Adrenal gland (tissue), 12 donors: ENCODE data around the gene CD34. TPM values are rescaled to one million over a fixed set of nuclear protein-coding genes. Genes with fewer than 3 reads are reported as not detected.

ENCODE experiments used
- DNase-seq, 7 donors: peaks; one replicate each; pipeline ENCODE4 v3.0.0-alpha.2; 2019 to 2020
- H3K27ac ChIP-seq, 5 donors: fragments of 200-600 bp; sonication (generic) in 4 of 5; 1 replicate in 3 of 5; 2 replicates in 2 of 5; pipeline versions ENCODE4 v1.5.1 to v1.8.0; 2016 to 2020; ENCODE audit warnings: mild to moderate bottlenecking in 1 of 5
- H3K27me3 ChIP-seq: fragments of 200-600 bp; 2 replicates; pipeline ENCODE4 v1.8.0; 2021
- H3K36me3 ChIP-seq, 2 donors: fragments of 200-600 bp; replicated peaks in 1 of 2; 1 replicate in 1 of 2; 2 replicates in 1 of 2; pipeline versions ENCODE4 v1.5.1 to v1.8.0; 2018 to 2022
- H3K4me1 ChIP-seq, 2 donors: fragments of 200-600 bp; replicated peaks in 1 of 2; 1 replicate in 1 of 2; 2 replicates in 1 of 2; pipeline versions ENCODE4 v1.5.1 to v1.8.0; 2018 to 2021
- H3K4me3 ChIP-seq, 4 donors: fragments of 200-600 bp; sonication (generic) in 3 of 4; one replicate each; pipeline ENCODE4 v1.5.1; 2016 to 2018
- H3K9me3 ChIP-seq, 3 donors: fragments of 200-600 bp; sonication (generic) in 1 of 3; replicated peaks in 1 of 3; 1 replicate in 2 of 3; 2 replicates in 1 of 3; pipeline versions ENCODE4 v1.5.1 to v1.8.0; 2016 to 2021
- POLR2A ChIP-seq, 2 donors: fragments of 450-650 bp; IDR thresholded peaks; one replicate each; pipeline ENCODE4 v1.6.1; 2017; ENCODE audit warnings: antibody characterized with exemption in 2 of 2, mild to moderate bottlenecking in 2 of 2, moderate library complexity in 1 of 2
- WGBS, 4 donors: extraction: QIAGEN DNeasy Blood & Tissue Kit in 2 of 4; methylation state at CpG; one replicate each; pipeline versions ENCODE4 v1.1.5 to v1.1.7; 2013 to 2017; 5-methylcytosine and 5-hydroxymethylcytosine counted together
- intact Hi-C, 2 donors: fragments of 100-400 bp; cut with DNase I; formaldehyde crosslinking; loops; one replicate each; pipeline versions ENCODE4 v1.14.1 to v1.15.0; 2022 to 2023
- polyA plus RNA-seq, 3 donors: library from polyadenylated mRNA; stranded (reverse); fragments of 200-250 nt in 2 of 3; fragments of 350-450 nt in 1 of 3; fragmentation: Illumina TruSeq in 1 of 3; extraction: RNeasy Lipid Tissue Mini Kit (QIAGEN cat#74804) in 1 of 3; gene quantifications; one replicate each; pipeline ENCODE4 v1.2.3, GENCODE V29; 2013 to 2014
- total RNA-seq, 9 donors: library from RNA; depleted of rRNA in 4 of 9; stranded (reverse); fragments of >200 nt in 4 of 9; fragments of 120-200 nt in 1 of 9; fragmentation: NEBNext Ultra II Directional in 1 of 9; extraction: Animal tissue kit (Norgen Biotek cat#: 25700) in 1 of 9; gene quantifications; one replicate each; pipeline versions ENCODE4 v1.1.0 to v1.2.4, GENCODE V29; 2013 to 2023
- TF ChIP-seq, protein P1 (sequence below), 6 experiments: fragments of 450-650 bp in 4 of 6; fragments of 200-600 bp in 2 of 6; sonication (generic) in 1 of 6; IDR thresholded peaks; 1 replicate in 5 of 6; 2 replicates in 1 of 6; pipeline versions ENCODE4 v1.5.1 to v1.8.0; 2016 to 2021; ENCODE audit warnings: antibody characterized with exemption in 6 of 6, mild to moderate bottlenecking in 2 of 6, moderate library complexity in 1 of 6
- donor health status: healthy with polysubstance abuse.
- donor health status: Bipolar disorder and iron deficiency.
- donor health status: DM: yes; HTN: yes; CAD: no.
- donor health status: DM: no; HTN: no; CAD: no.
- donor health status: DM: no; HTN: no; CAD: no.
- donor health status: DM: yes; HTN: yes; CAD: no.

The CD34 gene
- total and polyA plus RNA-seq, 12 donors = 9.0 to 48.6 (median 28.1) TPM

DNA sequence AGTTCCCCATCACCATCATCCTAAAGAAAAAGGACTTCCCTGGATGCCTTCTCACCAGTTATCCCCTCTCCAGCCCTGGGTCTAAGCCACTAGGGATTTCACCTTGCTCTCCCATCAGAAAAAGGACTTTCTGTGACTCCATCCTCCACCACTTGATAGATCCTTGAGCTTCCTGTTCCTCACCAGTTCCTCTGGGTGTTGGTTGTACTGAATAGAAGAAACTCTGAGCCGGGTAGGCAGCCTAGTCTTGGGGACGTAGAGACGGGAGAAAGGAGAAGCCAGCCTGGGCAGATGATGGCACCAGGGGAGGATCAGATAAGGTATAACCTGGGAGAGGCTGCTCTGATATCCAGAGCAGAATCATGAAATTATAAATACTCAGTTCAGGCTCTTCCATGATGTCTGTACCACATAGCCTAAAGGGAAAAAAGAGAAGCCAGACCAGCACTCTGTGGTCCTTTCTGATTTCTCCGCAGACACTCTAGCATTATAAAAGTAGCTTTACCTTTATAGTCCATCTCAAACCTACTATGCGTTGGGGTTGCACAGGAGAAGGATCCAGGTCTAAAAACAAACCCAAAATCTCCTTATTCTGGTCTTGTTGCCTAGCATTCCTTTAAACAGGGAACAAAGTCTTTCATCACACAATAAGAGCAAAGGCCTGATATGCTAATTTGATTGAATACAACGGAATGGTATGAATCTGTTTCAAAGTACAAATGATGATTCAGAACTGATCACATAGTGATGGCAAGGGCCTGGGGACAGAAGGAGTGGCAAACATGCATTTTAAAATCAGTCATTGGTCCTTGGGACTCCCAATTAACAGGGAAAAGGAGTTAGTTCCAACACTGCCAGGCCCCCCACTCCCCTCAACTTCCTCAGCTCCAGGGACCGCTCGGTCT is 1.2 kb upstream of the CD34 start:
- intact Hi-C loops = no loop called here
- Histone ChIP-seq H3K4me3 (peak overlapping the region in 1 of 4 donors; percentile 51), H3K36me3 (no peaks in the 10 kb centered on the region), H3K27me3 (no peaks in the 10 kb centered on the region), H3K27ac (peak overlapping the region in 1 of 5 donors; percentile 52), H3K4me1 (no peaks in the 10 kb centered on the region), H3K9me3 (no peaks in the 10 kb centered on the region)
- TF ChIP-seq, protein P1, sequence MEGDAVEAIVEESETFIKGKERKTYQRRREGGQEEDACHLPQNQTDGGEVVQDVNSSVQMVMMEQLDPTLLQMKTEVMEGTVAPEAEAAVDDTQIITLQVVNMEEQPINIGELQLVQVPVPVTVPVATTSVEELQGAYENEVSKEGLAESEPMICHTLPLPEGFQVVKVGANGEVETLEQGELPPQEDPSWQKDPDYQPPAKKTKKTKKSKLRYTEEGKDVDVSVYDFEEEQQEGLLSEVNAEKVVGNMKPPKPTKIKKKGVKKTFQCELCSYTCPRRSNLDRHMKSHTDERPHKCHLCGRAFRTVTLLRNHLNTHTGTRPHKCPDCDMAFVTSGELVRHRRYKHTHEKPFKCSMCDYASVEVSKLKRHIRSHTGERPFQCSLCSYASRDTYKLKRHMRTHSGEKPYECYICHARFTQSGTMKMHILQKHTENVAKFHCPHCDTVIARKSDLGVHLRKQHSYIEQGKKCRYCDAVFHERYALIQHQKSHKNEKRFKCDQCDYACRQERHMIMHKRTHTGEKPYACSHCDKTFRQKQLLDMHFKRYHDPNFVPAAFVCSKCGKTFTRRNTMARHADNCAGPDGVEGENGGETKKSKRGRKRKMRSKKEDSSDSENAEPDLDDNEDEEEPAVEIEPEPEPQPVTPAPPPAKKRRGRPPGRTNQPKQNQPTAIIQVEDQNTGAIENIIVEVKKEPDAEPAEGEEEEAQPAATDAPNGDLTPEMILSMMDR (IDR thresholded peaks at IDR 0.05) = no peak
- TF ChIP-seq POLR2A (IDR thresholded peaks at IDR 0.05) = no peak
- no peak for DNase-seq
- WGBS, 4 donors = 45 to 64% (median 57%) methylated on average over 8 of the region's 8 CpGs

DNA sequence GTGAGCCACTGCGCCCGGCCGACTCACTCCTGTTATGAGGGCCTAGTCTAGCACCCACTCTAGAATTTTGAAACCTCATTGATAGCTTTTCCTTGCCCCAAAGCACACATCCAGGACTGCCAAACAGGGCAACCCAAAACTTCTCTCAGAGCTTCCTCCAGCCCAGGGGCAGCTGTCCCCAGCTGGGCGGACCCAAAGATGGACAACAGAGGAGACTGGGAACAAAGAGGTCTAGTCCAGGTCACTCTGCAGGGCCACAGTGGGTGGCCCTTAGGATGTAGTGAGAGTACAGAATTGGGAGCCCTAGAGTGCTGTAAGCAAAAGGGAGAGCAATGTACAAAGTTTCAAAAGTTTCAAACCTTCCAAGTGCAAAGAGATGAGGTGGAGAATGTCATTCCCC is 1.2 kb downstream of the CD34 start:
- peak overlapping the region in 2 of 5 donors; percentile 56 to 73 for H3K27ac ChIP-seq
- H3K4me1 ChIP-seq = no peaks in the 10 kb centered on the region
- no peak for TF ChIP-seq POLR2A (IDR thresholded peaks at IDR 0.05)
- TF ChIP-seq, protein P1 (IDR thresholded peaks at IDR 0.05) = no peak
- peak overlapping the region in 1 of 4 donors; percentile 51 for H3K4me3 ChIP-seq
- no peaks in the 10 kb centered on the region for H3K27me3 ChIP-seq
- intact Hi-C loops = no loop called here
- H3K9me3 ChIP-seq = no peaks in the 10 kb centered on the region
- no peak for DNase-seq
- 57 to 68% (median 62%) methylated on average over 4 of the region's 4 CpGs for WGBS, 4 donors
- no peaks in the 10 kb centered on the region for H3K36me3 ChIP-seq

DNA sequence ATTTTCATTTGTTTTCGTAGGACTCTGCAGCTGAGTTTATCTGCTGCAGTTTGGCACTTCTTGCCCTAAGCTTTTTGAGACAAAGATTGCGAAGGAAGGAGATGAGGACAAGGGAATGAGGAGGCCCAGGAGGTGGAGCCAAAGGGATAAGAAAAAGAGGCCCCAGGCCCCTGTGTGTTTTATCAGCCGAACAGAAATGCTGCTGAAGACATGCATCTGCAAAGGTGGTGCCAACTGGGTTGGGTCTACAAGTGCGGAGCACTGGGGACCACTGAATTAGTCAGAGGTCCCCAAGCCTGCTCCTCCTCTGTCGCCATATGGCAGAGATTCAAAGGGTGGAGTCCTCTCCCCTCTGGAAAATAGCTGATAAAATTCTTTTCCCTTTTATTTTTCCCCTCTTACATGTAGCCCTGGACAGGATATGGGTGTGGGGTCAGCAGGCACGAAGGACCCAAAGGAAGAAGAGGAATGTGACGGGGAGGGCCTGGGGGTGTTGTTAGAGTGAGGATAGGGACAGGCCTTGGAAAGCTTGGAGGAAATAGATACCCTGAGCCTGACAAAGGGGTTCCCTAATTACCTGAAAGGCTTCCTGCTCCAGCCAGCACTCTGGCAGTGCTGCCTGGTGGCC is 2.7 kb downstream of the CD34 start:
- 43 to 63% (median 53%) methylated on average over 7 of the region's 7 CpGs for WGBS, 4 donors
- Histone ChIP-seq H3K4me1 (no peaks in the 10 kb centered on the region), H3K27ac (peak overlapping the region in 2 of 5 donors; percentile 28 to 73), H3K4me3 (no peak overlapping the region), H3K9me3 (no peaks in the 10 kb centered on the region), H3K36me3 (no peaks in the 10 kb centered on the region), H3K27me3 (no peaks in the 10 kb centered on the region)
- intact Hi-C loops = no loop called here
- peak in 1 of 7 donors; percentile 52 for DNase-seq
- no peak for TF ChIP-seq POLR2A (IDR thresholded peaks at IDR 0.05)
- TF ChIP-seq, protein P1 (IDR thresholded peaks at IDR 0.05) = no peak

DNA sequence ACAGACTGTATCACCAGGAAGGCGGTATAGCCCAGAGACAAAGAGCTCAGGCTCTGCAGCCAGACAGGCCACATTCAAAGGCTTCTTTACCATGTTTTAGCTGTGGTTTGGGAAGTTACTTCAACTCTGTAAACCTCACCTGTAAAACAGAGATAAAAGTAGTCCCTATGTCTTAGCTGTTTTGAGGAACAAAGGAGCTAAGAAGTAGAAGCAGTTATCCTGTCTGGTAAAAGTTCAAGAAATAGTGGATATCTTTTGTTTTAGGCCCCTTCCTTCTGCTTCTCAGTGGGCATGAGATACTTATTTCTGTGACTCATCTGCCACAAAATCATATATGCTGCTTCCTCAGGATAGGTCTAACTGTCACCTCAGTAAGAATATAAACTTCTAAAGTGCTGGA is 6.5 kb downstream of the CD34 start:
- no peaks in the 10 kb centered on the region for H3K27me3 ChIP-seq
- intact Hi-C loops = no loop called here
- 53 to 89% (median 75%) methylated on average over 1 of the region's 1 CpG for WGBS, 4 donors
- H3K27ac ChIP-seq = no peak overlapping the region
- no peaks in the 10 kb centered on the region for H3K36me3 ChIP-seq
- no peaks in the 10 kb centered on the region for H3K4me1 ChIP-seq
- no peaks in the 10 kb centered on the region for H3K9me3 ChIP-seq
- peak in 1 of 7 donors; percentile 15 for DNase-seq
- TF ChIP-seq, protein P1 (IDR thresholded peaks at IDR 0.05) = no peak
- no peak for TF ChIP-seq POLR2A (IDR thresholded peaks at IDR 0.05)
- no peak overlapping the region for H3K4me3 ChIP-seq
